PFSK-1 (cell line): Measurements from ENCODE around the gene AKT2.

Experiments used
- FOXP2 ChIP-seq: optimal IDR thresholded peaks from 2 replicates; pipeline ENCODE3; 2011; ENCODE audit warnings: borderline replicate concordance, control low read depth, inconsistent platforms; ENCODE audit not compliant: insufficient read depth; ENCODE audit errors: extremely low read length, extremely low read depth
- POLR2AphosphoS5 ChIP-seq: IDR thresholded peaks from 2 replicates; pipeline ENCODE4 v1.6.1; 2012; ENCODE audit warnings: low read depth, mild to moderate bottlenecking, control low read depth, low read length, moderate library complexity
- SIN3A ChIP-seq: IDR thresholded peaks from 2 replicates; pipeline ENCODE4 v1.6.1; 2012; ENCODE audit warnings: mild to moderate bottlenecking, low read length, moderate library complexity, borderline replicate concordance; ENCODE audit not compliant: insufficient read depth
- TAF1 ChIP-seq: IDR thresholded peaks from 2 replicates; pipeline ENCODE4 v1.6.1; 2012; ENCODE audit warnings: low read length, control low read depth, borderline replicate concordance; ENCODE audit not compliant: insufficient read depth
- TF ChIP-seq, protein P1 (sequence below), 2 experiments: IDR thresholded peaks; 2 replicates each; pipeline versions ENCODE4 v1.6.1 to v1.8.0; 2011 to 2012; ENCODE audit warnings: low read depth in 2 of 2, low read length in 2 of 2, control low read depth in 1 of 2, inconsistent platforms in 1 of 2, mild to moderate bottlenecking in 1 of 2, moderate library complexity in 1 of 2; ENCODE audit not compliant: insufficient read depth in 1 of 2

AKT2 gene

DNA sequence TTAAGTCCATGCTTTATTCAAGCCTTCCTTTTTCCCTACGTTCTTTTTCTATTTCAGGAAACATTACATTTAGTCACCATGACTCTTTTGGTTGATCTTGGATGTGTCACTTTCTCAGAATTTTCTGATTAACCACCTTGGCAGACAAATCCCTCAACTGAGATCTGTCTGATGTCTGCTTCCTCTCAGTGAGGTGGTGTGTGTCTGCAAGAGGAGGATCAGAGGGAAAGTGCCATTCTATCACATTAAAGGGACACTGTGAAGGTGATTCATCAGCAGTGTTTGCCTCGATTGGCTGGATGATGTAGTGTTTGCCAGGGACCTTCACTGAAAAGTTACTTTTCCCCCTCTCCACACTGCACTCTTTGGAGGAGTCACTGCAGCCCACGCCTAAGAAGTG is 55.7 kb downstream of the AKT2 start:
- TF ChIP-seq TAF1 (no peak), SIN3A (no peak), FOXP2 (no peak), POLR2AphosphoS5 (no peak)
- TF ChIP-seq, protein P1, sequence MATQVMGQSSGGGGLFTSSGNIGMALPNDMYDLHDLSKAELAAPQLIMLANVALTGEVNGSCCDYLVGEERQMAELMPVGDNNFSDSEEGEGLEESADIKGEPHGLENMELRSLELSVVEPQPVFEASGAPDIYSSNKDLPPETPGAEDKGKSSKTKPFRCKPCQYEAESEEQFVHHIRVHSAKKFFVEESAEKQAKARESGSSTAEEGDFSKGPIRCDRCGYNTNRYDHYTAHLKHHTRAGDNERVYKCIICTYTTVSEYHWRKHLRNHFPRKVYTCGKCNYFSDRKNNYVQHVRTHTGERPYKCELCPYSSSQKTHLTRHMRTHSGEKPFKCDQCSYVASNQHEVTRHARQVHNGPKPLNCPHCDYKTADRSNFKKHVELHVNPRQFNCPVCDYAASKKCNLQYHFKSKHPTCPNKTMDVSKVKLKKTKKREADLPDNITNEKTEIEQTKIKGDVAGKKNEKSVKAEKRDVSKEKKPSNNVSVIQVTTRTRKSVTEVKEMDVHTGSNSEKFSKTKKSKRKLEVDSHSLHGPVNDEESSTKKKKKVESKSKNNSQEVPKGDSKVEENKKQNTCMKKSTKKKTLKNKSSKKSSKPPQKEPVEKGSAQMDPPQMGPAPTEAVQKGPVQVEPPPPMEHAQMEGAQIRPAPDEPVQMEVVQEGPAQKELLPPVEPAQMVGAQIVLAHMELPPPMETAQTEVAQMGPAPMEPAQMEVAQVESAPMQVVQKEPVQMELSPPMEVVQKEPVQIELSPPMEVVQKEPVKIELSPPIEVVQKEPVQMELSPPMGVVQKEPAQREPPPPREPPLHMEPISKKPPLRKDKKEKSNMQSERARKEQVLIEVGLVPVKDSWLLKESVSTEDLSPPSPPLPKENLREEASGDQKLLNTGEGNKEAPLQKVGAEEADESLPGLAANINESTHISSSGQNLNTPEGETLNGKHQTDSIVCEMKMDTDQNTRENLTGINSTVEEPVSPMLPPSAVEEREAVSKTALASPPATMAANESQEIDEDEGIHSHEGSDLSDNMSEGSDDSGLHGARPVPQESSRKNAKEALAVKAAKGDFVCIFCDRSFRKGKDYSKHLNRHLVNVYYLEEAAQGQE (IDR thresholded peaks at IDR 0.05; ENCODE audit: insufficient read depth in 1 of 2, low read depth in 2 of 2, low read length in 2 of 2), result no peak

- TF ChIP-seq POLR2AphosphoS5, result no peak
Measured at GRCh38 chr19:40228863-40229262, 56.3 kb downstream of the AKT2 start.

GRCh38 chr19:40228346-40228745 is 56.8 kb downstream of the AKT2 start:
- TF ChIP-seq SIN3A, result no peak
- TF ChIP-seq FOXP2, result no peak
- TF ChIP-seq TAF1, result no peak
- TF ChIP-seq, protein P1 (IDR thresholded peaks at IDR 0.05; ENCODE audit: insufficient read depth in 1 of 2, low read depth in 2 of 2, low read length in 2 of 2), result no peak
- TF ChIP-seq POLR2AphosphoS5, result no peak

DNA sequence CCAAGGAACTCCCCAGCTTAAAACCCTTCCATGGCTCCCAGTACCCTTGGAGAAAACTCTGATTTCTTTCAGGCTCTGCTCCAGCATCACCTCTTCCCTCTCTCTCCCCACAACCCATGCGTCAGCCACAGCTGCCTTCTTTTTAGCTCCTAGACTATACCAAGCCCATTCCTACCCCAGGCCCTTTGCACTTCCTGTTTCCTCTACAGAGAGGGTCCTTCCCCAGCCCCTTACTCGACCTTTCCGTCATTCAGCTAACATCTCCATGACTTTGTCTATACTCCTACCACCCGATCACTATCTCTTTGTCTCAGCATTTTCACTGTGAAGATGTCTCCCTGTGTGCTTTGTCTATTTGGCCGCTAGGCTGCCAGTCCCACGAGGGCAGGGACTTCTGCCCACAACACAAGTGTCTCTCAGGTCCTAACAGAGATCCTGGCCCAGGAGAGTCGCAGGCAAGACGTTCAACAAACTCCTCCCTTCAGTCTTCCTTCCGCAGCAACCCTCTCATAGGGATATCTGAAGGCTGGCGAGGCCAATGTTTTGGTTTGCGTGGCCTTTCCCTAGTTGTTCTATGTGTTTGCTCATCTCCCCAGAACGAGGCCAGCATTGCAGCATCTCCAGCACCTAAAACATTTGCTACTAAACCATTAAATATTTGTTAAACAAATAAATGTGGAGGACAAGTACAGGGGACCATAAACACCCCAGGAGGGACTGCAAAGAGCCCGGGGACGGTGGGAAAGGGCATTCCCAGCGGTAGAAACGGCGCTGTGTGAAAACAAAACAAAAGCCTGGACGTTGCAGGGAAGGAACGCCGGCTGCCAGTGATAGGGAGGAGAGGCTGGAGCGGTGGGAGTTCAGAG is 59.5 kb downstream of the AKT2 start:
- TF ChIP-seq, protein P1 (IDR thresholded peaks at IDR 0.05; ENCODE audit: insufficient read depth in 1 of 2, low read depth in 2 of 2, low read length in 2 of 2), result no peak
- TF ChIP-seq FOXP2, result no peak
- no peak for TF ChIP-seq SIN3A
- TF ChIP-seq POLR2AphosphoS5, result no peak

- TF ChIP-seq FOXP2, result no peak
- TF ChIP-seq SIN3A, result no peak
- TF ChIP-seq POLR2AphosphoS5, result no peak
- TF ChIP-seq, protein P1 (IDR thresholded peaks at IDR 0.05; ENCODE audit: insufficient read depth in 1 of 2, low read depth in 2 of 2, low read length in 2 of 2), result no peak
- TF ChIP-seq TAF1, result no peak
Measured at GRCh38 chr19:40224342-40225150, 60.6 kb downstream of the AKT2 start.
